A673 (cell line): ENCODE results near the gene ZNF214.

ENCODE experiments used
- EZH2 ChIP-seq: fragments of 200-600 bp; sonication (generic); IDR thresholded peaks from 2 replicates; pipeline ENCODE4 v1.6.1; 2017; ENCODE audit warnings: borderline replicate concordance, low read depth, mild to moderate bottlenecking, mixed read lengths, antibody characterized with exemption, low read length; ENCODE audit not compliant: poor library complexity, severe bottlenecking
- TF ChIP-seq, protein P1 (sequence below): fragments of 300-800, 200-600 bp; sonication (generic); conservative IDR thresholded peaks from 2 replicates; pipeline ENCODE4 v1.5.1; 2017; ENCODE audit warnings: low read depth, mild to moderate bottlenecking, antibody characterized with exemption, low read length, moderate library complexity, mixed read lengths

DNA sequence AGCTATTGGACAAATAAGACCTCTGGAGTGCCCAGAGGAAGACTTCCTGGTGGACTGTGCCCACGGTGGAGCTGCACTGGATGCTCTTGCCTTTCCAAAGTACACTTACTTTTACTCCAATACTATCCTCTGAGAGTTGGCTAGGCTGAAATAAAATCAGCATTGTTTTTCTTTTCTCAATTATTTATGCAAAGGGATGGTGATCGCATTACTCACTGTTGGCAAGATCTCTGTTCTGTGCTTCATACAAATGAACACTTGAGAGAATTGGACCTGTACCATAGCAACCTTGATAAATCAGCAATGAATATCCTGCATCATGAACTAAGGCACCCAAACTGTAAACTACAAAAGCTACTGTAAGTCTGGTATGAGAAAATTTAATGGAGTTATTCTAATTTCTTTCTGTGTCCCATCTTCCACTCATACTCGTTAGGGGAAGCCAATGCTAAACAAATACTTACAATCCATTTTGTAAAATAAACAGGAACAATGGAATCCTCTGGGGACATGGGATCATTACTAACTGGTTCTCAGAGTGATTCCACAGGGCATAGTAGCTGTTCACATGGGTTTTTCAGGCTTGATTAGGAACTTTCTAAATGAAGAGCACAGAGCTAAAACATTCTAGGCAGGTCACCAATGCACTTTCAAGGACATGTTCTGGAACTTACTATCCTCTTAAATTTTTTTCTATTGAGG is 26.5 kb upstream of the ZNF214 start:
- TF ChIP-seq, protein P1, sequence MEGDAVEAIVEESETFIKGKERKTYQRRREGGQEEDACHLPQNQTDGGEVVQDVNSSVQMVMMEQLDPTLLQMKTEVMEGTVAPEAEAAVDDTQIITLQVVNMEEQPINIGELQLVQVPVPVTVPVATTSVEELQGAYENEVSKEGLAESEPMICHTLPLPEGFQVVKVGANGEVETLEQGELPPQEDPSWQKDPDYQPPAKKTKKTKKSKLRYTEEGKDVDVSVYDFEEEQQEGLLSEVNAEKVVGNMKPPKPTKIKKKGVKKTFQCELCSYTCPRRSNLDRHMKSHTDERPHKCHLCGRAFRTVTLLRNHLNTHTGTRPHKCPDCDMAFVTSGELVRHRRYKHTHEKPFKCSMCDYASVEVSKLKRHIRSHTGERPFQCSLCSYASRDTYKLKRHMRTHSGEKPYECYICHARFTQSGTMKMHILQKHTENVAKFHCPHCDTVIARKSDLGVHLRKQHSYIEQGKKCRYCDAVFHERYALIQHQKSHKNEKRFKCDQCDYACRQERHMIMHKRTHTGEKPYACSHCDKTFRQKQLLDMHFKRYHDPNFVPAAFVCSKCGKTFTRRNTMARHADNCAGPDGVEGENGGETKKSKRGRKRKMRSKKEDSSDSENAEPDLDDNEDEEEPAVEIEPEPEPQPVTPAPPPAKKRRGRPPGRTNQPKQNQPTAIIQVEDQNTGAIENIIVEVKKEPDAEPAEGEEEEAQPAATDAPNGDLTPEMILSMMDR = no peak
- TF ChIP-seq EZH2 = no peak
